ENCODE measurements around the gene NPR3. TPM values are rescaled to one million over a fixed set of nuclear protein-coding genes. Genes with fewer than 3 reads are reported as not detected.

The NPR3 gene
- total RNA-seq, 1 donor from 2014 or later, result 14.7 TPM

Other genes with a start within 250 kb of the NPR3 start
- gene SUB1, start 125.8 kb upstream of the NPR3 start, total RNA-seq, result 71.9 TPM